HG03439 (cell line): ENCODE measurements around the gene ZPBP.
"Not testable (repeated sequence)": the region's sequence is repeated elsewhere in the genome, so short reads cannot be mapped to it uniquely, and the experiment has no call there.

Source experiments
- ATAC-seq: cut with Tn5 transposase; IDR thresholded peaks from one replicate; pipeline ENCODE4 v1.9.1; 2021; ENCODE audit warnings: mild to moderate bottlenecking, moderate library complexity; ENCODE audit not compliant: unreplicated experiment

ZPBP gene

GRCh38 chr7:50047716-50048115 is 45.3 kb downstream of the ZPBP start:
- ATAC-seq: no peak

- ATAC-seq: not testable (repeated sequence)
These were observed 51.9 kb downstream of the ZPBP start for GRCh38 chr7:50041165-50041564.

GRCh38 chr7:50037086-50037485 is 56.0 kb downstream of the ZPBP start:
- no peak for ATAC-seq

GRCh38 chr7:50022991-50023390 is 70.1 kb downstream of the ZPBP start:
- ATAC-seq: no peak

GRCh38 chr7:50022451-50022850 is 70.6 kb downstream of the ZPBP start:
- ATAC-seq: no peak

GRCh38 chr7:49995681-49996080 is 97.4 kb downstream of the ZPBP start:
- no peak for ATAC-seq

- no peak for ATAC-seq
These were observed 106.9 kb downstream of the ZPBP start for GRCh38 chr7:49986191-49986590.

GRCh38 chr7:49980465-49980864 is 112.6 kb downstream of the ZPBP start:
- ATAC-seq: no peak

GRCh38 chr7:49976238-49976637 is 116.8 kb downstream of the ZPBP start:
- no peak for ATAC-seq

GRCh38 chr7:49974035-49974434 is 119.0 kb downstream of the ZPBP start:
- no peak for ATAC-seq

- no peak for ATAC-seq
These were observed 155.4 kb downstream of the ZPBP start for GRCh38 chr7:49937608-49938007.

GRCh38 chr7:49931627-49932026 is 161.4 kb downstream of the ZPBP start:
- ATAC-seq: no peak

GRCh38 chr7:49928787-49929186 is 164.3 kb downstream of the ZPBP start:
- no peak for ATAC-seq

- no peak for ATAC-seq
These were observed 165.4 kb downstream of the ZPBP start for GRCh38 chr7:49927631-49928030.

GRCh38 chr7:49926720-49927119 is 166.3 kb downstream of the ZPBP start:
- no peak for ATAC-seq

- ATAC-seq: no peak
These were observed 181.1 kb downstream of the ZPBP start for GRCh38 chr7:49911909-49912308.

- ATAC-seq: no peak
These were observed 198.5 kb downstream of the ZPBP start for GRCh38 chr7:49894543-49894942.

- ATAC-seq: no peak
These were observed 199.9 kb downstream of the ZPBP start for GRCh38 chr7:49893131-49893530.

GRCh38 chr7:49892481-49892880 is 200.6 kb downstream of the ZPBP start:
- no peak for ATAC-seq
